A673 (cell line): Measurements from ENCODE around the gene CACNG8.

Experiments used
- CTCF ChIP-seq: fragments of 300-800, 200-600 bp; sonication (generic); conservative IDR thresholded peaks from 2 replicates; pipeline ENCODE4 v1.5.1; 2017; ENCODE audit warnings: low read depth, mild to moderate bottlenecking, antibody characterized with exemption, low read length, moderate library complexity, mixed read lengths
- EZH2 ChIP-seq: fragments of 200-600 bp; sonication (generic); IDR thresholded peaks from 2 replicates; pipeline ENCODE4 v1.6.1; 2017; ENCODE audit warnings: borderline replicate concordance, low read depth, mild to moderate bottlenecking, mixed read lengths, antibody characterized with exemption, low read length; ENCODE audit not compliant: poor library complexity, severe bottlenecking

GRCh38 chr19:54026656-54027055, 63.9 kb downstream of the CACNG8 start:
- no peak for TF ChIP-seq CTCF
- TF ChIP-seq EZH2, result no peak
